Caki2 (cell line): ENCODE measurements around the gene ACP4. TPM values are rescaled to one million over a fixed set of nuclear protein-coding genes. Genes with fewer than 3 reads are reported as not detected.
A peak's percentile ranks its signal among the peaks of the same experiment; 100 is the strongest.
"Not testable (repeated sequence)": the region's sequence is repeated elsewhere in the genome, so short reads cannot be mapped to it uniquely, and the experiment has no call there.

Experiments used
- DNase-seq: peaks from one replicate; pipeline ENCODE4 v3.0.0-alpha.2; 2015; ENCODE audit warnings: low read depth
- in situ Hi-C: cut with HindIII; loops from 2 replicates; pipeline ENCODE4 v1.10.0; 2016; ENCODE audit warnings: low sequenced_read_pairs, low pct_unique_long_range_greater_than_20kb, mixed read lengths
- total RNA-seq: library from RNA; depleted of rRNA; stranded (reverse); fragments of >200 nt; shearing (Covaris generic); gene quantifications from 2 replicates; pipeline ENCODE4 v1.2.3, GENCODE V29; 2014; ENCODE audit warnings: low replicate concordance; rRNA removed

ACP4 gene, protein sequence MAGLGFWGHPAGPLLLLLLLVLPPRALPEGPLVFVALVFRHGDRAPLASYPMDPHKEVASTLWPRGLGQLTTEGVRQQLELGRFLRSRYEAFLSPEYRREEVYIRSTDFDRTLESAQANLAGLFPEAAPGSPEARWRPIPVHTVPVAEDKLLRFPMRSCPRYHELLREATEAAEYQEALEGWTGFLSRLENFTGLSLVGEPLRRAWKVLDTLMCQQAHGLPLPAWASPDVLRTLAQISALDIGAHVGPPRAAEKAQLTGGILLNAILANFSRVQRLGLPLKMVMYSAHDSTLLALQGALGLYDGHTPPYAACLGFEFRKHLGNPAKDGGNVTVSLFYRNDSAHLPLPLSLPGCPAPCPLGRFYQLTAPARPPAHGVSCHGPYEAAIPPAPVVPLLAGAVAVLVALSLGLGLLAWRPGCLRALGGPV
- total RNA-seq = not detected in 2 replicates

DNA sequence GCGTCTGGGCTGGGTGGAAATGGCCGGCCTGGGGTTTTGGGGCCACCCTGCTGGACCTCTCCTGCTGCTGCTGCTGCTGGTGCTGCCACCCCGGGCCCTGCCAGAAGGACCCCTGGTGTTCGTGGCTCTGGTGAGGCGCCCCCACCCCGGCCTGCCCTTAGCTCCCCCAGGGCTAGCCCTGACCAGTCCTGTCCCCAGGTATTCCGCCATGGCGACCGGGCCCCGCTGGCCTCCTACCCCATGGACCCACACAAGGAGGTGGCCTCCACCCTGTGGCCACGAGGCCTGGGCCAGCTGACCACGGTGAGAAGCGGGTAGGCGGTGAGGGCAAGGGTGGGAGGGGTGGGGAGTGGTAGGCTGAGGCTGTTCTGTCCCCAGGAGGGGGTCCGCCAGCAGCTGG, at the start of gene ACP4:
TSS of gene ACP4 (plus strand) at position 20 of the 400 bp plus-strand sequence. CDS start at position 20, 0 bp downstream.
- in situ Hi-C loops = no loop called here
- DNase-seq = no peak

DNA sequence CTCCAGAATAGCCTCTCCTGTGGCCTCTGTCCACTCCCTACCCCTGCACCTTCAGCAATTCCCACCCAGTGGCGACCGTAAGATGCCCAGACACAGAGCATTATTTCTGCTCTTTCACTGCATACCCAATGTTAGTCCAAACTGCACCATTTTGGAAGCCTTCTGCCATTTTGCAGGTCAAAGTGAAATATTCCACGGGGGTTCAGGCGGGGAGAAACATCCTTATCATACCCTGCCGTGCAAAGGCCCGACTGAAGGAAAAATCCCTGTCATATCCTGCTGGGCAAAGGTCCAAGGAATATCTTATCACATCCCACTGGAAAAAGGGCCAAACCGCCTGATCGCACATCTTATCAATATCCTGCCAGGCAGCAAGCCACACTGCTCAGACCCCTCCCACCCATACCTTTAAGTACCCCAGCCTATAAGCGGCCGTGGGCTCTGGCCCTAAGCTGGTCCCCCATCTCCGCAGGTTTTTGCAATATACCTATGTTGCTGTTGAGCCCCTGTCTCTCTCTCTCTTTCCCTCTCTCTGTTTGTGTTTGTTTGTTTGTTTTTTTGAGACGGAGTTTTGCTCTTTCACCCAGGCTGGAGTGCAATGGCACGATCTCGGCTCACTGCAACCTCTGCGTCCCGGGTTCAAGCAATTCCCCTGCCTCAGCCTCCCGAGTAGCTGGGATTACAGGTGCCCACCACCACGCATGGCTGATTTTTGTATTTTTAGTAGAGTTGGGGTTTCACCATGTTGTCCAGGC, 48.9 kb upstream of the ACP4 start:
- in situ Hi-C loops = no loop called here

DNA sequence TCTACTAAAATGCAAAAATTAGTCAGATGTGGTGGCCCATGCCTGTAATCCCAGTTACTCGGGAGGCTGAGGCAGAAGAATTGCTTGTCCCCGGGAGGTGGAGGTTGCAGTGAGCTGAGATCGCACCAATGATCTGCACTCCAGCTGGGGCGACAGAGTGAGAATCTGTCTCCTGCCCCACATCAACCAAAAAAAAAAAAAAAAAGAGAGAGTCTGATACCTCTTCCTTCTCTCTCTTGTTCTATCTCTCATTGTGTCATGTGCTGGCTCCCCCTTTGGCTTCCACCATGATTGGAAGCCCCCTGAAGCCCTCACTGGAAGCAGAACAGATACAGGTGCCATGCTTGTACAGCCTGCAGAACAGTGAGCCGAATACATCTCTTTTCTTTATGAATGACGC, 46.7 kb upstream of the ACP4 start:
- in situ Hi-C loops = no loop called here
- DNase-seq = no peak

More for the DNA sequence above, 48.9 kb upstream of the ACP4 start:
- no peak for DNase-seq

DNA sequence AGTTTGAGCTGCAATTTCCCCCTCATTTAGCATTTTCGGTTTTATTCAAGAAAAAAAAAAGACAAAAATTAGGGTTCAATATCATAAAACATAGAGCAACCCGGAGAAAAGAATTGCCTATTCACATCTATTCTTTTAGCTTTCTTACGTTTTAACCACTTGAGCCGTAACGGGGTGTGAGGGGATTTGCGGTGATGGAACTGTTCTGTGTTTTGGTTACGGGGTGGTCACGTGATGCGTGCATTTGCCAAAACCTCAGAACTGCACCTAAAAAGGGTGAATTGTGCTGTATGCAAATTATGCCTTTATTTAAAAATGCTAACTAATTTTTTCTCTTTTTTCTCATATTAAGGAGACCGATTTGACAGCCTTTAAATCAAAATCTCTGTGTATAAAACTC, 45.0 kb upstream of the ACP4 start:
- in situ Hi-C loops = no loop called here
- no peak for DNase-seq

DNA sequence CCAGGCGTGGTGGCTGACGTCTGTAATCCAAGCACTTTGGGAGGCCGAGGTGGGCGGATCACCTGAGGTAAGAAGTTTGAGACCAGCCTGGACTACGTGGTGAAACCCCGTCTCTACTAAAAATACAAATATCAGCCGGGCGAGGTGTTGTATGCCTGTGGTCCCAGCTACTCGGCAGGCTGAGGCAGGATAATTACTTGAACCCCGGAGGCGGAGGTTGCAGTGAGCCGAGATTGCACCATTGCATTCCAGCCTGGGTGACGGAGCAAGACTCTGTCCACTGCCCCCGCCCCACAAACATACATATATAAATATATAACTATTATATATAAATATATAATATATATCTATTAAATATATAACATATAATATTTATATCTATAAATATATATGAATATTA, 43.1 kb upstream of the ACP4 start:
- DNase-seq, in situ Hi-C loops: not testable (repeated sequence)

DNA sequence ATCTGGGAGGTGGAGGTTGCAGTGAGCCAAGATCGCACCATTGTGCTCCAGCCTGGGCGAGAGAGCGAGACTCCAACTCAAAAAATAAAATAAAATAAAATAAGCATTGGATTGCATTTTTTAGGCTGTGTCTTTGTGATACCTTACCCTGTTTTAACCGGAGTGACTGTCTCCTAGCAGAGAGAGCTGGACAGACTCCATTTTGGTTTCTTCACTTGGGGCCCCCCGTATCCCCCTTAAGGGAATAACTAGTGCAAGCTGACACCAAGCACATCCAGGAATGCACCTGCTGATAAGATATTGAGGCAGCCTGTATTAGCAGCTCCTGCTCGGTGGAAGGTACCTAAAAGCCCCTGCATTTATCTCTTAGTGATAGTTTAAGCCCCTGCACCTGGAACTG, 40.7 kb upstream of the ACP4 start:
- in situ Hi-C loops = no loop called here
- DNase-seq = no peak

DNA sequence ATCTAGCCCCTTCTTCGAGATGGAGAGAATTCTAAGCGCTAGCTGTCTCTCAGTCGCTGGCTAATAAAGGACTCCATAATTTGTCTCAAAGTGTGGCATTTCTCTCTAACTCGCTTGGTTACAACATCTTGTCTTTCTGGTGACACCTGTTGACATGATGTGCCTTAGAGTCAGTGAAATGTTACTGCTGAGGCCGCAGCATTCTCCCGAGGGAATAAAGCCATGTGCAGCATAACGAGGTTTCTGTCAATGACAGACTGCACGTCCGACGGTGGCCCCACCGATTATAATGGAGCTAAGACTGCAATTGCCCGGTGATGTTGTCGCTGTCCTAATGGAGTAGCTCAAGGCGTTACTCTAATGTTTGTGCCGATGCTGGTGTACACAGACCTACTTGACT, 40.2 kb upstream of the ACP4 start:
- no peak for DNase-seq
- in situ Hi-C loops = no loop called here

DNA sequence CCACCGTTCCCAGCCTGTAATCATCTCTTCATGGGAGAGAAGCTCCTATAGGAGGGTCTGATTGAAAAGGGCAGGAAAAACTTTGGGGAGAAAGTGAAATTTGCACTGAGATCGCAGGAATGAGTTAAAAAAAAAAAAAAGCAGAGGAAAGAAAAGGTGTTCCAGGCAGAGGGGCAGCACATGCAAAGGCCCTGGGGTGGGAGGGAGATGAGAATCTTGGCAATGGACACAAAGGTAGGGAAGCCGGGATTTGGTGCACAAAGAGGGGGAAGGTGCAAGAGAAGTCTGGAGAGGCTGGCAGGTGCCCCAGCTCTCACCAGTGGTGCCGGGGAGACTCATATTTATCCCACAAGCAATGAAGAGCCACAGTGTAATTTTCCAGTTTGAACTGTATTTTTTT, 36.3 kb upstream of the ACP4 start:
- in situ Hi-C loops = no loop called here

DNA sequence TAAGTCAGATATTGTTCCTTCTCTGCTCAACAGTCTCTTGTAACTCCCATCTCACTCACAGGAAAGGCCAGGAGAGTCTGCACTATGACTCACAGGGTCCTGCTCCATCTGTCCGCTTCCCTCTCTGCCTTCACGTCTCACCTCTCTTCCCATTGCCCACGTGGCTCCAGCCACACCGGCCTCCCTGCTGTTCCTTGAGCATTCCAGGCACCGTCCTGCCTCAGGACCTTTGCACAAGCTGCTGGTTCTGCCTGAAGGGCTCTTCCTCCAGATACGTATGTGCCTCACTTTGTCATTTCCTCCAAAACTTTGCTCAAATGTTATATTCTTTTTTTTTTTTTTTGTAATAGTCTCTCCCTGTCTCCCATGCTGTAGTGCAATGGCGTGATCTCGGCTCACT, 34.0 kb upstream of the ACP4 start:
- in situ Hi-C loops, DNase-seq: not testable (repeated sequence)

More for the DNA sequence above, 36.3 kb upstream of the ACP4 start:
- no peak for DNase-seq

DNA sequence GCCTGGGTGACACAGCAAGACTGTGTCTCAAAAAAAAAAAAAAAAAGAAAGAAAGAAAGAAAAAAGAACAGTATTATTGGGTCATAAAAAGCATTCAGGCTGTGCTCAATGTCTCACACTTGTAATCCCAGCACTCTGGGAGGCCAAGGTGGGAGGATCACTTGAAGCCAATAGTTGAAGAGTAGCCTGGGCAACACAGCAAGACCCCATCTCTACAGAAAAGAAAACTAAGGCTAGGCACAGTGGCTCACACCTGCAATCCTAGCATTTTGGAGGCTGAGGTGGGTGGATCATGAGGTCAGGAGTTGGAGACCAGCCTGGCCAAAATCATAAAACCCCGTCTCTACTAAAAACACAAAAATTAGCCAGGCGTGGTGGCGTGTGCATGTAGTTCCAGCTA, 32.6 kb upstream of the ACP4 start:
- in situ Hi-C loops, DNase-seq: not testable (repeated sequence)

DNA sequence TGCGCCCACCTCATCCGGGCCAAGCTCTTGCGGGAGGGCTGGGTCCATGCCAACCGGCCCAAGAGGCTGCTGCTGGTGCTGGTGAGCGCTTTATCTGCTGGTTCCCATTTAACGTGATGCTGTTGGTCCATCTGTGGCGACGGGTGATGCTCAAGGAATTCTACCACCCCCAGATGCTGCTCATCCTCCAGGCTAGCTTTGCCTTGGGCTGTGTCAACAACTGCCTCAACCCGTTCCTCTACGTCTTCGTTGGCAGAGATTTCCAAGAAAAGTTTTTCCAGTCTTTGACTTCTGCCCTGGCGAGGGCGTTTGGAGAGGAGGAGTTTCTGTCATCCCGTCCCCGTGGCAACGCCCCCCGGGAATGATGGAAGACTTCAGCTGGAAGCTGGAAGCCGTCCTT, 31.1 kb upstream of the ACP4 start:
- in situ Hi-C loops, DNase-seq: not testable (repeated sequence)

DNA sequence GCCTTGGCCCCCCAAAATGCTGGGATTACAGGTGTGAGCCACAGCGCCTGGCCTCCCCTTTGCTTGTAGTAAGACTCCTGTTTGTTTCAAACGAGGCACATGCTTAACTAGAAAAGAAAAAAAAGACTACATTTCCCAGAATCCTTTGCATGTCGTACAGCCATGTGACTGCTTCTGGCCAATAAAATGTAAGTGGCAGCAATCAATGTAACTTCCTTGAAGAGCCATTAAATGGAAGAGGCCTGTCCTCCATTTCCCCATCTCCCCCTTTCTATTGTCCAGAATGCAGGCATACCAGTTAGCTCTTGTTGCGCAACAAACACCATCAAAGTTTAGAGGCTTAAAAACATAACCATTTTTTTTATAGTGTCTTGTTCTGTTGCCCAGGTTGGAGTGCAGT, 30.3 kb upstream of the ACP4 start:
- peak; percentile 47 for DNase-seq
- in situ Hi-C loops = no loop called here

DNA sequence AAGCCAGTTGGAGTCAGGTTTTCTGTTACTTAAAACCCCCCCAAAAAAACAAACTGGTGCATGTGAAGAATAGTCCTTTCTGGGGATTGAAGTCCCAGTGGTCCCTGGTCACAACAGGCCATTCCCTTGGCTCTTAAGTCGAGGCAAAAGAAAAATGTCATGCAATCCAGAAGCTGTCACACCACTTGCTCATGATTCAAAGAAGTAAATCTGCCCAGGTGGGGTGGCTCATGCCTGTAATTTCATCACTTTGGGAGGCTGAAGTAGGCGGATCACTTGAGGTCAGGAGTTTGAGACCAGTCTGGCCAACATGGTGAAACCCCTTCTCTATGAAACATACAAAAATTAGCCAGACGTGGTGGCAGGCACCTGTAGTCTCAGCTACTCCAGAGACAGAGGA, 28.7 kb upstream of the ACP4 start:
- in situ Hi-C loops, DNase-seq: not testable (repeated sequence)

DNA sequence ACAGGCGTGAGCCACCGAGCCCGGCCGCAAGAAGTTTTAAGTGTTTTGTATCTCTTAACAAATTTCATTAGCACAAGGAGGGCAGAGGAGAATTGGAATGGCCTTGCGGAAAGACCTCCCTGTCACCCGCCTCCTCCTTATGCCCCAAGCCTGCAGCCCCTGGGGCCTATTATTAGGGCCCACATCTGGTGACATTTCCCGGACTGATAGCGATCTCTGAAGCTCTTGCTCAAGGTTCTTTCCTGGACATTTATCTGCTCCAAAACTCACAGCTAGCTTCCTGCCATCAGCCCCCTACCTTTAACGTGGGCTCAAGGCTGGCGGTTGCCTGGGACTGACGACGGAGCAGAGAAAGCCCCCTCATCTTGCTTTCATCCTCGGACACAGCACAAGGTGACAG, 26.7 kb upstream of the ACP4 start:
- in situ Hi-C loops, DNase-seq: not testable (repeated sequence)

DNA sequence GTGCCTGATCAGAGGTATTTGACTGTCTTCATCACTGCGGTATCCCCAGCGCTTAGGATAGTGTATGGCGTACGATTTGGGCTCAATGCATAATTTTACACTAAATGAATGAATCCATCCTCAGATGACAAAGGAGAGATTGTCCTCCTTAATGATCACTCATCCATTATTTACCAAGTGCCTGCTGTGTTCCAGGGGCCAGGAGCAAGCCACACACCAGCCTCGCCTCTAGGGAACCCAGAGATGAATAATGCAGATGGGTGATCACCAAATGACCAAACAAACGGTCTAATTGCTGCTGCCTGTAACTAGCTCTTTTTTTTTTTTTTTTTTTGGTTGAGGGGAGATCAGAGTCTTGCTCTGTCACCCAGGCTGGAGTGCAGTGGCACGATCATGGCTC, 25.8 kb upstream of the ACP4 start:
- no peak for DNase-seq
- in situ Hi-C loops = no loop called here

DNA sequence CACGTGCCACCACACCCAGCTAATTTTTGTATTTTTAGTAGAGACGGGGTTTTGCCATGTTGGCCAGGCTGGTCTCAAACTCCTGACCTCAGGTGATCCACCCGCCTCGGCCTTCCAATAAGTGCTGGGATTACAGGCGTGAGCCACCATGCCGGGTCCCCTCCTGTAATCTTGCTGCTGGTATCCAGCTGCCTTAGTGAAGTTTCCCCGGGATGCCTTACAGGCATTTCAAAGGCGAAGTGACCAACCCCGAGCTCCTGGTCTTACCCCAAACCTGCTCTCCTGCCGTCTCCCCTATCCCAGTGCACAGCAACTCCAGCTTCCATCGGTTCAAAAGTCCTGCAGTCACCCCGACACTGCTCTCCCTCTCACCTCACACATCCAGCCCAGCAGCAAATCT, 23.5 kb upstream of the ACP4 start:
- in situ Hi-C loops, DNase-seq: not testable (repeated sequence)

DNA sequence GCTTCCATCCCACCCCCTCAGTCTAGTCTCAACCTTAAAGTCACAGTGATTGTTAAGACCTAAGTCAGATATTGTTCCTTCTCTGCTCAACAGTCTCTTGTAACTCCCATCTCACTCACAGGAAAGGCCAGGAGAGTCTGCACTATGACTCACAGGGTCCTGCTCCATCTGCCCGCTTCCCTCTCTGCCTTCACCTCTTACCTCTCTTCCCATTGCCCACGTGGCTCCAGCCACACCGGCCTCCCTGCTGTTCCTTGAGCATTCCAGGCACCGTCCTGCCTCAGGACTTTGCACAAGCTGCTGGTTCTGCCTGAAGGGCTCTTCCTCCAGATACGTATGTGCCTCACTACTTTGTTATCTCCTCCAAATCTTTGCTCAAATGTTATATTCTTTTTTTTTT, 23.0 kb upstream of the ACP4 start:
- DNase-seq, in situ Hi-C loops: not testable (repeated sequence)

DNA sequence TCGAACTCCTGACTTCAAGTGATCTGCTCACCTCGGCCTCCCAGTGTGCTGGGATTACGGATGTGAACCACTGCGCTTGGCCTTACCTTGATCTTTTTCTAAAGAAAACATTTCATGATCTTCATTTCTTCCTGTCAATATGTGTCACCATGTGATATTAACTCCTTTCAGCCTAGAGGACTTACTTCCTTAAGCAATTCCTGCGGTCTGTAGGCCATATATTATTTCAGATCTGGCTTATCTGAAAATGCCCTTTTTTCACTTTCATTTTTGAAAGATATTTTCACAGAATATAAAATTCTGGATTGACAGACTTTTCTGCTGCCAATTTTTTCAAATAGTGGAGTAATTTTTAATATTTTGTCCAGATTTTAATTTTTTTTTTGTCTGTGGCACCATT, 21.9 kb upstream of the ACP4 start:
- in situ Hi-C loops = no loop called here
- no peak for DNase-seq

DNA sequence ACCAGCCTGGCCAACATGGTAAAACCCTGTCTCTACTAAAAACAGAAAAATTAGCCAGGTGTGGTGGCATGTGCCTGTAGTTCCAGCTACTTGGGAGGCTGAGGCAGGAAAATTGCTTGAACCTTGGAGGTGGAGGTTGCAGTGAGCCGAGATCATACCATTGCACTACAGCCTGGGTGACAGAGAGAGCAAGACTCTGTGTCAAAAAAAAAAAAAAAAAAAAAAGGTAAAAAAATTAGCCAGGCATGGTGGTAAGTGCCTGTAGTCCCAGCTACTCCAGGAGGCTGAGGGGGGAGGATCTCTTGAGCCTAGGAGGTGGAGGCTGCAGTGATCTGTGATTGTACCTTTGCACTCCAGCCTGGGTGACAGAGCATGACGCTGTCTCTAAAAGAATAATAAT, 20.1 kb upstream of the ACP4 start, which contains the start of gene GPR32:
TSS of gene GPR32 (plus strand) at position 301 of the 400 bp plus-strand sequence. CDS start 137 bp downstream, outside the sequence.
- DNase-seq, in situ Hi-C loops: not testable (repeated sequence)
